Left hindlimb (tissue), 1 donor: ENCODE measurements around the gene TMEM41A.
A peak's percentile ranks its signal among the peaks of the same experiment; 100 is the strongest.
"Not testable (repeated sequence)": the region's sequence is repeated elsewhere in the genome, so short reads cannot be mapped to it uniquely, and the experiment has no call there.

ENCODE experiments used
- DNase-seq: peaks from one replicate; pipeline ENCODE4 v3.0.0-alpha.2; 2018

Gene TMEM41A

DNA sequence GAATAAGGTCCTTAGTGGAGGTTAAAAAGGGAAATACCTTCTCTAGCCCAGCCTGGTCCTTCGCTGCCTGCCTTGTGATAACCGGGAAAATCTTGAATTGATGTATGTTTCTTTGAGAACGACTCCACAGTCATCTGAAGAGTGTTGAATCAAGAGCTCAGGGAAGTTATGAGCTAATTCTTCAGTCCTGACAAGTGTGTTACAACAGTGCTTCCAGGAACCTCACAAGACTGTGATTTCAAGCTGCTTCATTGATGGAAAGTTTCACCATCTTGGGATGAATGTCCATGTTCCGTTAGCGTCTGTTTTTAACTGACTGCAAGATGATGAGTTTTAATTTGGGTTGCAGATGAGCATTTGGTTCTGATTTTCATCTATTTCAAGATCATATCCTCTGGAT is 12.4 kb downstream of the TMEM41A start:
- DNase-seq = no peak

GRCh38 chr3:185484296-185484695 is 14.5 kb downstream of the TMEM41A start:
- DNase-seq = no peak

GRCh38 chr3:185479373-185479945 is 19.4 kb downstream of the TMEM41A start:
- no peak for DNase-seq

- DNase-seq = no peak
These were observed 21.5 kb downstream of the TMEM41A start for GRCh38 chr3:185477316-185477715.

GRCh38 chr3:185474922-185475321 is 23.9 kb downstream of the TMEM41A start:
- DNase-seq = not testable (repeated sequence)

DNA sequence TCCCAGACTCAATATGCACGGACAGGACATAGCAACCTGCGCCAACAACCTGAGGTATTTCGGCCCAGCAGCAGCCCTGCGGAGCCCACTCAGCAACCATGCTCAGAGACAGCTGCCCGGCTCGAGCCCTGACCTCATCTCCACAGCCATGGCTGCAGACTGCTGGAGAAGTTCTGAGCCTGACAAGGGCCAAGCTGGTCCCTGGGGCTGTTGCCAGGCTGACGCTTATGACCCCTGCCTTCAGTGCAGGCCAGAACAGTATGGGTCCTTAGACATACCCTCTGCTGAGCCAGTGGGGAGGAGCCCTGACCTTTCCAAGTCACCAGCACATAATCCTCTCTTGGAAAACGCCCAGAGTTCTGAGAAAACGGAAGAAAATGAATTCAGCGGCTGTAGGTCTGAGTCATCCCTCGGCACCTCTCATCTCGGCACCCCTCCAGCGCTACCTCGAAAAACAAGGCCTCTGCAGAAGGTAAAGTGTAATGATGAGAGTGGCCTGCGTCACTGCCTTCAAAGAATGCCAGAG is 25.5 kb downstream of the TMEM41A start:
- DNase-seq = peak; percentile 33

- no peak for DNase-seq
These were observed 28.5 kb downstream of the TMEM41A start for GRCh38 chr3:185470323-185470722.

DNA sequence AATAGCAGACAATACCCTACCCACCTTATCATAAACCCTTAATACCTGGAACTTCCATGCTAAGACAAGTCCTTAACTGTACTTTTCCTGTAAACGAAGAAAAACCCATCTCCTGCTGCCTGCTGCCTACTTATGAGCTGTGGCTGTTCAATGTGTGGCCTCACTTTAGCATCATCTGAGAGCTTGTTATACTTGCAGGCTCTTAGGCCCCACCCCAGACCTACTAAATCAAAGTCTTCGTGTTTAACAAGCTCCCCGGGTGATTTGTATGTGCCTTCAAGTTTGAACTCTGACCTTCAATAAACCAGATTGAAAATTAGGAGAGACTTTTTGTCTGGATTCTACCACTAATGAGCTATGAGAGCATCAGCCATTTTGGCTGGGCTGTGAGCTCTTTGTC is 29.3 kb downstream of the TMEM41A start:
- DNase-seq = no peak

DNA sequence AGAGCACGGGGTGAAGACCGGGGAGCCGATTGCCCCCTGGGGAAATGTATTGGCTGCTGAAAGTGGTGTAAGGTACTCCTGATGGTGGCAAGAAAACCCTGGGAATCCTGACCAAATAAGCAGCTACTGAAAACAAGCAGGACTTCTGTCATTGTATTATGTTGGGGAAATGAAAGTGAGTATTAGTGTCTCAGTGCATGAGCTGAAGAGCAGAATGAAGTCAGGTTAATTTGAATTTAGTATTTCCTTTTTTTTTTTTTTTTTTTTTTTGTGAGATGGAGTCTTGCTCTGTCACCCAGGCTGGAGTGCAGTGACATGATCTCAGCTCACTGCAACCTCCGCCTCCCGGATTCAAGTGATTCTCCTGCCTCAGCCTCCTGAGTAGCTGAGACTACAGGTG is 32.7 kb downstream of the TMEM41A start:
- not testable (repeated sequence) for DNase-seq

GRCh38 chr3:185465471-185465870 is 33.4 kb downstream of the TMEM41A start:
- DNase-seq = no peak

GRCh38 chr3:185460719-185461350 is 38.0 kb downstream of the TMEM41A start:
- no peak for DNase-seq

DNA sequence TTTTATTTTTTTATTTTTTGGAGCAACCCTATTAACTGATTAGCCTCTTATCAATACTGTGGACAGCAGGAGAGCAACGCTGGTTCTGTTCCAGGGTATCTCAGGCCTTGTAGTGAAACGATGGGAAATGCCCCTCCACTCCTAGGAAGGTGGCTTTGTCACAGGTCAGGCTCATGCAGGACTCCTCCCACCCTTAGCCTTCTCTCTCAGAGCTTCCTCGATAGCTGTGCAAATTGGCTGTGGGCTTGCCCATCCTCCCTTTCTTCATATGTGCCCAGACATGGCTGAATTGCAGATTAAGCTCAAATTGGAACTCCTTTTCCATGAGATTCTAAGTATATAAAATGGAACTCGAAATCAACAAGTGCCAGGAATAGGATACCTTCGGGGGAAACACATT is 38.5 kb downstream of the TMEM41A start:
- DNase-seq = no peak

DNA sequence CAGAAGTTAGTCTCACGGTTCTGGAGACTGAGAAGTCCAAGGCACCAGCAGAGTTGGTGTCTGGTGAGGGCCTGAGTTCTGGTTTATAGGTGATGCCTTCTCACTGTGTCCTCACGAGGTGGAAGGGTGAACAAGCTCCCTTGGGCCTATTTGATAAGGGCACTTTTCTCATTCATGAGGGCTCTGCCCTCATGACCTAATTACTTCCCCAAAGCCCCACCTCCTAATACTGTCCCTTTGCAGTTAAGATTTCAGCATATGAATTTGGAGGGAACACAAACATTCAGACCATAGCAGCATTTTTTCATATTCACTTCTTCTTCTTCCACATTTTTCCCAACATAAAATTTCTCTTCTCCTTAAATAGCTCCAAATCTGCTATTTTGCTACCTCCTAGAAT is 41.5 kb downstream of the TMEM41A start:
- DNase-seq = no peak

DNA sequence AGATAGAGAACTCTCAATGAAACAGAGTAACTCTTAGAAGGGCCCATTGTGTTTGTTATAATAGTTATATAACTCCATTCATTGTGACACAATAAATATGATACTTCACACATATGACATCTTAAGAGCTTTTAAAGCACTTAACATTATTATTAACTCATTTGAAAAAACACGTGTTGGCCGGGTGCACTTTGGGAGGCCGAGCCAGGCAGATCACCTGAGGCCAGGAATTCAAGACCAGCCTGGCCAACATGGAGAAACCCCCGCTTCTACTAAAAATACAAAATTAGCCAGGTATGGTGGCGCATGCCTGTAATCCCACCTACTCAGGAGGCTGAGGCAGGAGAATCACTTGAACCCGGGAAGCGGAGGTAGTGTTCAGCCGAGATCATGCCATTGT is 47.4 kb downstream of the TMEM41A start:
- DNase-seq = not testable (repeated sequence)

GRCh38 chr3:185448107-185448506 is 50.7 kb downstream of the TMEM41A start:
- DNase-seq = no peak

- DNase-seq = no peak
These were observed 54.5 kb downstream of the TMEM41A start for GRCh38 chr3:185444329-185444728.

DNA sequence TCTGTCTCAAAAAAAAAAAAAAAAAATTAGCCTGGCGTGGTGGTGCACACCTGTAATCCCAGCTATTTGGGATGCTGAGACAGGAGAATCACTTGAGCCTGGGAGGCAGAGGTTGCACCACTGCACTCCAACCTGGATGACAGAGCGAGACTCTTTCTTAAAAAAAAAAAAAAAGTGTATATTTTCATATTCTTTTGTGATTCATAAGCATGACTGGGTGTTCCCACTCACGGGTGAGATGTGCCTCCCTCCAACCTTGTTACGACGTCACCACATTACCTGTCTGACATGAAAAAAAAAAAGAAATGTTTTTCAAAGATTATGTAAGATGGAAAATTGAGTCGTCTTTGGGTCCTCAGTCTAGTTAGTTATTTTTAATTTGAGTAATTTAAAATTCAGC is 56.8 kb downstream of the TMEM41A start:
- no peak for DNase-seq

DNA sequence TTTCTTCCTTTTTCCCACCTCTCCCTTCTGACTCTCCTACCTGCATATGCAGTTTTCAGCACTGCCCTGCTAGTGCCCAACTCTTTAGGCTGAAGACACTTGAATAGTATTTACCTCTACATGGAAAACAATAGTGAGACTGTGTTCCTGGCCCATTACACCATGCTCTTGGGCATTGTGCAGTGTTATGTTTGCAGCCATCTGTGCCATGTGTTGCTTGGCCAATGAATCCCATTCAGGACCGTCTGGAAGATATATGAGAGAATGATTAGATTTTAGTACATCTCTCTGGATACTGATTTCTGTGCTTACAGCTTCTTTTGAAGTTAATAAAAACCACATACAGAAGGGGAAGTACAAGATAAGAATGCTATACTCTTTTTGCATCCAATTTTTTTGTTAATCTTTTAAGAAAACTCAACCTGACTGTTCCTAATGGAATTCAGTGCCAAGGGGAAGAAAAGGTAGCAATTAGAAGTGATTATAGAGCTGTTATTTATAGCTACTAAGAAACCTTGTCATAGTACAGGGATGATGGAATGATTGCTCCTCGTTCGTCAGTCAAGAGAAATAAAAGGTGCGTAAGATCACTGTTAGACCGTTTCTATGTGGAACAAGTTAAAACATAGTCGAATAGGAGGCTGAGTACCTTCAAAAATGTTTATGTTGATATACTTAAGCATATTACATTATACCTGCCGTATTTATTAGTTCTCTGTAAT is 58.9 kb downstream of the TMEM41A start:
- no peak for DNase-seq
